ENCODE measurements around the gene ZNF407.

Gene ZNF407

DNA sequence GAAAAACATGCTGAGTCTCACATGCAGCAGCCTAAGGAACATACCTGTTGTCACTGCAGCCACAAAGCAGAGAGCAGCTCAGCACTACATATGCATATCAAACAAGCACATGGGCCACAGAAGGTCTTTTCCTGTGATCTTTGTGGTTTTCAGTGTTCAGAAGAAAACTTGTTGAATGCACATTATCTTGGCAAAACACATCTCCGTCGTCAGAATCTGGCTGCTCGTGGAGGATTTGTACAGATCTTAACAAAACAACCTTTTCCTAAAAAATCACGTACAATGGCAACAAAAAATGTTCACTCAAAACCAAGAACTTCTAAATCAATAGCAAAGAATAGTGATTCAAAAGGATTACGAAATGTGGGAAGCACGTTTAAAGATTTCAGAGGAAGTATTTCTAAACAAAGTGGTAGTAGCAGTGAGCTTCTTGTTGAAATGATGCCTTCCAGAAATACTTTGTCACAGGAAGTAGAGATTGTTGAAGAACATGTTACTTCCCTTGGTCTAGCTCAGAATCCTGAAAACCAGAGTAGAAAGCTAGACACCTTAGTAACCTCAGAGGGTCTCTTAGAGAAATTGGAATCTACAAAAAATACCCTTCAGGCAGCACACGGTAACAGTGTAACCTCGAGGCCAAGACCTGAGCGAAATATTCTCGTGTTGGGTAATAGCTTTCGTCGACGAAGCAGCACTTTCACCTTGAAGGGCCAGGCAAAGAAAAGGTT lies 34.1 kb downstream of the ZNF407 start:
- H3K4me1 ChIP-seq (ENCODE audit: insufficient read depth, poor library complexity, severe bottlenecking) = no peaks in the 10 kb centered on the region
- H3K27me3 ChIP-seq (ENCODE audit: insufficient read depth, poor library complexity, severe bottlenecking) = no peaks in the 10 kb centered on the region
- DNase-seq (ENCODE audit: low spot score) (no peak), ATAC-seq (ENCODE audit: low read depth) (no peak)
- no peak overlapping the region for H3K4me3 ChIP-seq (ENCODE audit: severe bottlenecking)
- H3K36me3 ChIP-seq (ENCODE audit: low read depth) = peaks cover 7% of the 10 kb centered on the region; the same call in 1 of the 2 replicates
- TF ChIP-seq, protein P1, sequence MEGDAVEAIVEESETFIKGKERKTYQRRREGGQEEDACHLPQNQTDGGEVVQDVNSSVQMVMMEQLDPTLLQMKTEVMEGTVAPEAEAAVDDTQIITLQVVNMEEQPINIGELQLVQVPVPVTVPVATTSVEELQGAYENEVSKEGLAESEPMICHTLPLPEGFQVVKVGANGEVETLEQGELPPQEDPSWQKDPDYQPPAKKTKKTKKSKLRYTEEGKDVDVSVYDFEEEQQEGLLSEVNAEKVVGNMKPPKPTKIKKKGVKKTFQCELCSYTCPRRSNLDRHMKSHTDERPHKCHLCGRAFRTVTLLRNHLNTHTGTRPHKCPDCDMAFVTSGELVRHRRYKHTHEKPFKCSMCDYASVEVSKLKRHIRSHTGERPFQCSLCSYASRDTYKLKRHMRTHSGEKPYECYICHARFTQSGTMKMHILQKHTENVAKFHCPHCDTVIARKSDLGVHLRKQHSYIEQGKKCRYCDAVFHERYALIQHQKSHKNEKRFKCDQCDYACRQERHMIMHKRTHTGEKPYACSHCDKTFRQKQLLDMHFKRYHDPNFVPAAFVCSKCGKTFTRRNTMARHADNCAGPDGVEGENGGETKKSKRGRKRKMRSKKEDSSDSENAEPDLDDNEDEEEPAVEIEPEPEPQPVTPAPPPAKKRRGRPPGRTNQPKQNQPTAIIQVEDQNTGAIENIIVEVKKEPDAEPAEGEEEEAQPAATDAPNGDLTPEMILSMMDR (IDR thresholded peaks at IDR 0.05; ENCODE audit: poor library complexity, severe bottlenecking) = no peak
- no peak overlapping the region for H3K27ac ChIP-seq (ENCODE audit: poor library complexity, severe bottlenecking)
- H3K9me3 ChIP-seq (ENCODE audit: severe bottlenecking) = no peaks in the 10 kb centered on the region

DNA sequence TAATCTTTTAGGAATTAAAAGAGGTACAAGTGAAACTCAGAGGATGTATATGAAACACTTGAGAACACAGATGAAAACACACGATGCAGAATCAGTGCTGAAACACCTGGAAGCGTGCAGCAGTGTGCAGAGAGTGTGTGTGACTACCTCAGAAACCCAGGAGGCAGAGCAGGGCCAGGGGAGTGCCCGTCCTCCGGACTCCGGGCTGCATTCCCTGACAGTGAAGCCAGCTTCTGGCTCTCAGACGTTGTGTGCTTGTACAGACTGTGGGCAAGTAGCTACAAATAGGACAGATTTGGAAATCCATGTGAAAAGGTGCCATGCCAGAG lies 34.6 kb downstream of the ZNF407 start:
- Histone ChIP-seq H3K4me1 (ENCODE audit: insufficient read depth, poor library complexity, severe bottlenecking) (no peaks in the 10 kb centered on the region), H3K36me3 (ENCODE audit: low read depth) (peaks cover 7% of the 10 kb centered on the region; the same call in 1 of the 2 replicates), H3K9me3 (ENCODE audit: severe bottlenecking) (no peaks in the 10 kb centered on the region), H3K4me3 (ENCODE audit: severe bottlenecking) (no peak overlapping the region), H3K27ac (ENCODE audit: poor library complexity, severe bottlenecking) (no peak overlapping the region), H3K27me3 (ENCODE audit: insufficient read depth, poor library complexity, severe bottlenecking) (no peaks in the 10 kb centered on the region)
- TF ChIP-seq, protein P1 (IDR thresholded peaks at IDR 0.05; ENCODE audit: poor library complexity, severe bottlenecking) = no peak
- DNase-seq (ENCODE audit: low spot score) = no peak
- no peak for ATAC-seq (ENCODE audit: low read depth)

DNA sequence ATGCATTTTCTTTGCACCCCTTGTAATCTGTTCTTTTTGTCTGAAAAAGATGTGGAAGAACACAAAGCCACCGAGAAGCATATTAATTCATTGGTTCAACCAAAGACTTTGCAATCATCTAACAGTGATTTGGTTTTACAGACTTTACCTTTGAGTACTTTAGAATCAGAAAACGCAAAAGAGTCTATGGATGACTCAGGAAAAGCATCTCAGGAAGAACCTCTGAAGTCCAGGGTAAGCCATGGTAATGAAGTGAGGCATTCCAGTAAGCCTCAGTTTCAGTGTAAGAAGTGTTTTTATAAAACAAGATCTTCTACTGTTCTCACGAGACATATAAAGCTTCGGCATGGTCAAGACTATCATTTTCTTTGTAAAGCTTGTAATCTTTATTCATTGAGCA lies 35.2 kb downstream of the ZNF407 start:
- DNase-seq (ENCODE audit: low spot score) (no peak), ATAC-seq (ENCODE audit: low read depth) (no peak)
- H3K4me3 ChIP-seq (ENCODE audit: severe bottlenecking) = no peak overlapping the region
- H3K27me3 ChIP-seq (ENCODE audit: insufficient read depth, poor library complexity, severe bottlenecking) = no peaks in the 10 kb centered on the region
- no peak overlapping the region for H3K27ac ChIP-seq (ENCODE audit: poor library complexity, severe bottlenecking)
- no peaks in the 10 kb centered on the region for H3K4me1 ChIP-seq (ENCODE audit: insufficient read depth, poor library complexity, severe bottlenecking)
- peaks cover 7% of the 10 kb centered on the region; the same call in 1 of the 2 replicates for H3K36me3 ChIP-seq (ENCODE audit: low read depth)
- TF ChIP-seq, protein P1 (IDR thresholded peaks at IDR 0.05; ENCODE audit: poor library complexity, severe bottlenecking) = no peak
- no peaks in the 10 kb centered on the region for H3K9me3 ChIP-seq (ENCODE audit: severe bottlenecking)

DNA sequence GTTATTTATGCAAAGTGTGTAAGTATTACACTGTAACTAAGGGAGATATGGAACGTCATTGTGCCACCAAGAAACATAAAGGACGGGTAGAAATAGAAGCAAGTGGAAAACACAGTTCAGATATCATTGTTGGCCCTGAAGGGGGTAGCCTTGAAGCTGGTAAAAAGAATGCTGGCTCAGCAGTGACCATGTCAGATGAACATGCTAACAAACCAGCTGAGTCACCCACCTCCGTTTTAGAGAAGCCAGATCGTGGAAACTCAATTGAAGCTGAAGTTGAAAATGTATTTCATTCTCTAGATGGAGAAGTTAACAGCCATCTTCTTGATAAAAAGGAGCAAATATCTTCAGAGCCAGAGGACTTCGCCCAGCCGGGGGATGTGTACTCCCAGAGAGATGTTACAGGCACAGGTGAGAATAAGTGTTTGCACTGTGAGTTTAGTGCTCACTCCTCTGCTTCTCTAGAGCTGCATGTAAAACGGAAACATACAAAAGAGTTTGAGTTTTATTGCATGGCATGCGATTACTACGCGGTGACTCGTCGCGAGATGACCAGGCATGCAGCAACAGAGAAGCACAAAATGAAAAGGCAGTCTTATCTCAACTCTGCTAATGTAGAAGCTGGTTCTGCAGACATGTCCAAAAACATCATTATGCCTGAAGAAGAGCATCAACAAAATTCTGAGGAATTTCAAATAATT lies 36.1 kb downstream of the ZNF407 start:
- Histone ChIP-seq H3K4me1 (ENCODE audit: insufficient read depth, poor library complexity, severe bottlenecking) (no peaks in the 10 kb centered on the region), H3K9me3 (ENCODE audit: severe bottlenecking) (no peaks in the 10 kb centered on the region), H3K4me3 (ENCODE audit: severe bottlenecking) (no peak overlapping the region), H3K36me3 (ENCODE audit: low read depth) (peaks cover 7% of the 10 kb centered on the region; the same call in 1 of the 2 replicates), H3K27ac (ENCODE audit: poor library complexity, severe bottlenecking) (no peak overlapping the region), H3K27me3 (ENCODE audit: insufficient read depth, poor library complexity, severe bottlenecking) (no peaks in the 10 kb centered on the region)
- ATAC-seq (ENCODE audit: low read depth) (no peak), DNase-seq (ENCODE audit: low spot score) (no peak)
- TF ChIP-seq, protein P1 (IDR thresholded peaks at IDR 0.05; ENCODE audit: poor library complexity, severe bottlenecking) = no peak

Data from RWPE2 (cell line).